Measurements from ENCODE around the gene POU2F3.

POU2F3 gene

GRCh38 chr11:120258661-120259060 lies 18.7 kb downstream of the POU2F3 start:
- no peak overlapping the region for H3K4me3 ChIP-seq (replicated peaks in 1 of 2; ENCODE audit: low read depth in 2 of 2, low read length in 2 of 2)
- DNase-seq (ENCODE audit: low read depth in 2 of 2): no peak
- peak; percentile 3 for TF ChIP-seq CTCF (IDR thresholded peaks at IDR 0.05; ENCODE audit: low read depth, low read length)

DNA sequence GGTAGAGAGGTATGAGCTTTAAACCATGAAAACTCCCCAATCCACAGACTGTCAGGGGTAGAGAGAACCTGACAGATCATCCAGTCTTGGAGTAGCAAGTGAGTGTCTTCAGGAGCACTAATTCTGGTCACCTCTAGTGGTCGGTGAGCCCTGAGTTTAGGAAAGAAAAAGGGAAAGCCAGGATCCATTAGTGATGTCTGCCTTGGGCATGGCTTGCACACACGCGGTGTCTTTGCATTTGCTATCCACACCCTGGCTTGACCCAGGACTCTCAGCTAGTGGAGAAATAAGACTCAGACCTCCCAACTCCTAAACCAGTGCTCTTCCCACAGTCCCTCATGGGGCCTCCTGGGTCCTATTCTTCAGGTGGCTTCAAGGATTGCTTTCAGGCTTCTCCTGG lies 19.3 kb downstream of the POU2F3 start:
- TF ChIP-seq CTCF (IDR thresholded peaks at IDR 0.05; ENCODE audit: low read depth, low read length): no peak
- H3K4me3 ChIP-seq (replicated peaks in 1 of 2; ENCODE audit: low read depth in 2 of 2, low read length in 2 of 2): no peak overlapping the region
- DNase-seq (ENCODE audit: low read depth in 2 of 2): no peak

DNA sequence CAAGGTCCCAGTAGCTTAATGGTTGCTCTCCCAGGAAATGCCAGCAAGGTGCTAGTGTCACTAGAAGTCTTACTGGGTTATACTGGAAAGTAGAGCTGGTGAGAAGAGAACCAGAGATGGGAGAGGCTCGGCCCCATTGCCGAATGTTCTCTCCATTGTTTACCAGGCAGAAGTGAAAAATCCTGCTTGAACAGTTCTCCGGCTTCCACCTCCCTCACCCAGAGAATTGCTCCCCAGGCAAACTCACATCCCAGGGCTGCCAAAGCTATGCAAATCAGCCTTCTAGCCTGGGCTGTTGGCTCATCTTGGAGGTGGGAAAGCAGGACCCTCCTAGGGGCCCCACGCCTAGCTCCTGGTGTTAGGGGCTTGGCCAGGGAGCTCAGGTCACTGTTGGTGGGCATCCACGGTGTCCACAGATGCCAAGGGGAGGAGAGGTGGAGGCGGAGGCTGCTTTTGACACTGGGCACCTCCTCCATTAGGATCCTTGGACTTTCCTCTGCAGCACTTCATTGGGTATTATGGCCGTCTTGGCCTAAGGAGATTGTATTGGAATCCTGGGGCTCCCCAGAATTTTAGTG lies 20.1 kb downstream of the POU2F3 start:
- no peak for DNase-seq (ENCODE audit: low read depth in 2 of 2)
- no peak for TF ChIP-seq CTCF (IDR thresholded peaks at IDR 0.05; ENCODE audit: low read depth, low read length)

DNA sequence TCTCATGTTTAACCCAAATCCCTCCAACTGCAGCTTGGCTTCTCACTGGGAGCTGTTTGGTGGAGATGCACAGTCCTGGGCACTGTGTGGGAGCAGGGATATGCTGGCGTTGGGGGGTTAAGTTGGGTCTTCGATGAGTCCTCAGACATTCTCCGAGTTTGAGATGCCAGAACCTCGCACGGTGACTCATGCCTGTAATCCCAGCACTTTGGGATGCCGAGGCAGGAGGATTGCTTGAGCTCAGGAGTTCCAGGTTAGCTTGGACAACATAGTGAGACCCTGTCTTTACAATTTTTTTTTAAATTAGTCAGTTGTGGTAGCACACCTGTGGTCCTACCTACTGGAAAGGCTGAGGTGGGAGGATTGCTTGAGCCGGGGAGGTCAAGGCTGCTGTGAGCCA lies 20.7 kb downstream of the POU2F3 start:
- H3K4me3 ChIP-seq (replicated peaks in 1 of 2; ENCODE audit: low read depth in 2 of 2, low read length in 2 of 2): no peak overlapping the region
- DNase-seq (ENCODE audit: low read depth in 2 of 2): no peak
- TF ChIP-seq CTCF (IDR thresholded peaks at IDR 0.05; ENCODE audit: low read depth, low read length): no peak

More for the DNA sequence above, 20.1 kb downstream of the POU2F3 start:
- no peak overlapping the region for H3K4me3 ChIP-seq (replicated peaks in 1 of 2; ENCODE audit: low read depth in 2 of 2, low read length in 2 of 2)

DNA sequence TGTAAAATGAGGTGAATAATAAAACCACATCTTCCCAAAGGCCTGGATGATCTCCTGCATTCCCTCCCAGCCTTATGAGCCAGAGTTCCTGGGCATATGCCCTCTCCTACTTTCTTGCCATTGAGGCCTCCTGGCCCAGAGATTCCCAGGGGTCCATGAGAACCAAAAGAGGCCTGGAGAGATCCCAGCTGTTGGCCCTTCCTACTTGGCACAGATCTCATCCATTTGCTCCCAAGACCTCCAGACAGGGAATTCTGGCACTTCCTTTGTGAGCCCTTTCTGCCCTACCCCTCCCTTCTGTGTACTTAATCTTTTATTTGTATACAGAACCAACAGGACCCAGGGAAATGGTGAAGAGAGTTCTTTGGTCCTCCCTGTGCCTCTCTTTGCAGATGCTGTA lies 21.4 kb downstream of the POU2F3 start:
- no peak for TF ChIP-seq CTCF (IDR thresholded peaks at IDR 0.05; ENCODE audit: low read depth, low read length)
- H3K4me3 ChIP-seq (replicated peaks in 1 of 2; ENCODE audit: low read depth in 2 of 2, low read length in 2 of 2): no peak overlapping the region
- no peak for DNase-seq (ENCODE audit: low read depth in 2 of 2)

GRCh38 chr11:120261931-120262330 lies 22.0 kb downstream of the POU2F3 start:
- no peak overlapping the region for H3K4me3 ChIP-seq (replicated peaks in 1 of 2; ENCODE audit: low read depth in 2 of 2, low read length in 2 of 2)
- no peak for TF ChIP-seq CTCF (IDR thresholded peaks at IDR 0.05; ENCODE audit: low read depth, low read length)
- no peak for DNase-seq (ENCODE audit: low read depth in 2 of 2)

GRCh38 chr11:120267319-120267718 lies 27.4 kb downstream of the POU2F3 start:
- no peak for DNase-seq (ENCODE audit: low read depth in 2 of 2)
- TF ChIP-seq CTCF (IDR thresholded peaks at IDR 0.05; ENCODE audit: low read depth, low read length): no peak
- no peak overlapping the region for H3K4me3 ChIP-seq (replicated peaks in 1 of 2; ENCODE audit: low read depth in 2 of 2, low read length in 2 of 2)

All from cardiac fibroblast (primary cell).